GM18519 (cell line): Measurements from ENCODE around the gene DAZAP1.
"Not testable (repeated sequence)": the region's sequence is repeated elsewhere in the genome, so short reads cannot be mapped to it uniquely, and the experiment has no call there.

ENCODE experiments used
- ATAC-seq: cut with Tn5 transposase; IDR thresholded peaks from one replicate; pipeline ENCODE4 v1.9.1; 2021; ENCODE audit warnings: mild to moderate bottlenecking, moderate library complexity; ENCODE audit not compliant: unreplicated experiment, low FRiP score

DAZAP1 gene

DNA sequence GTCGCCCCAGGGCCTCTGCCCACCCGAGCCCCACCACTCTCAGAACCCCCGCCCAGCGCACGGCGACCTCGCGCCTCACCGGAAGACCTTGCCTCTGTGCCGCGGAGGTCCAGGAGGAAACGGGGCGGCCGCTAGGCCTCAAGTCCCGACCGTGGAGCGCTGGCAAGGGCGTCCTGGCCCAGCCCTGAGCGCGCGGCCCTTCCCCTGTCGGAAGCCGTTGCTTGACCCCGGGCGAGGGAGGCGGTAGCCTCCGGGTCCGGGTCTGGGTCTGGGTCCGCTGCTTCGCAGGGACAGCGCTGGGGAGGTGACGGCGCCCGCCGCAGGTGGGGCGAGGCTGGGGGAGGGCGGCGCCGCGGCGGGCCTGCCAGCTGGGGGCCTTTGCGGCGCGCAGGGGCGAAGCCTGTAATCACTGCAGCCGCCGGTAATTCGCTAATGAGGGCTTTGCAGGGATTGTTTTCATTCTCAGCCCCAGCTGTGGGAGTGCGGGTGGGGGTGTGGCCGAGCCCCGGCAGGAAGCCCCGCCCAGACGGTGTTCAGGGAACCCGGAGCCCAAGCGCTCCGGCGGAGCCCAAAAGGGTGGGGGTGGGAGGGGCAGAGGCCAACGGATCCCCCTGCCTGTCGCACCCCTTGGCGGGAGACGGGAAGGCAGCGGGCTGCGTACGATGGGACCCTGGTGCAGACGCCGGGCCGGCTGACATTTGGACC, 63.1 kb downstream of the DAZAP1 start:
- ATAC-seq: no peak

DNA sequence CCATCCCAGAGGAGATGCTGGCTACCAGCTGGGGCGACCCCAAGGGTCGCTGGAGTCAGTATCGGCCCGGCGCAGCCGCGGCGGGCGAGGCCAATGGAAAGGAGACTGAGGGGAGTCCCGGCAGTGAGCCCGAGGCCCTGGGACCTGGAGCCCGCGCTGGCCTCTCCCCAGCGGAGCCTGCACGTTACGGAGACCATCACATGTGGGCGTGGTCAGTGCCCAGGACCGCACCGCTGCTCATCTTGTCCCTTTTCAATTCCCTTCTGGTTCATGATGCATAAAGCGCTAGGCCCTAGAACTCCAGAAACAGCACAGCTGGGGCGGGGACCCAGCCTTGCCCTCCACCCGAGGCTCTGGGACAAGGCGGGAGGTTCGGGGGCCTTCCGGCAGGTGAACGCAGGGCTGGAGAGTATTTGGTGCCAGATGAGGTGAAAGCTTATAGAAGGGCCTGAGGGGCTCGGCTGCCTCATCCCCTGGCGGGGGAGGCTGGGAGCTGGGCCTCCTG, 63.7 kb downstream of the DAZAP1 start:
- no peak for ATAC-seq

DNA sequence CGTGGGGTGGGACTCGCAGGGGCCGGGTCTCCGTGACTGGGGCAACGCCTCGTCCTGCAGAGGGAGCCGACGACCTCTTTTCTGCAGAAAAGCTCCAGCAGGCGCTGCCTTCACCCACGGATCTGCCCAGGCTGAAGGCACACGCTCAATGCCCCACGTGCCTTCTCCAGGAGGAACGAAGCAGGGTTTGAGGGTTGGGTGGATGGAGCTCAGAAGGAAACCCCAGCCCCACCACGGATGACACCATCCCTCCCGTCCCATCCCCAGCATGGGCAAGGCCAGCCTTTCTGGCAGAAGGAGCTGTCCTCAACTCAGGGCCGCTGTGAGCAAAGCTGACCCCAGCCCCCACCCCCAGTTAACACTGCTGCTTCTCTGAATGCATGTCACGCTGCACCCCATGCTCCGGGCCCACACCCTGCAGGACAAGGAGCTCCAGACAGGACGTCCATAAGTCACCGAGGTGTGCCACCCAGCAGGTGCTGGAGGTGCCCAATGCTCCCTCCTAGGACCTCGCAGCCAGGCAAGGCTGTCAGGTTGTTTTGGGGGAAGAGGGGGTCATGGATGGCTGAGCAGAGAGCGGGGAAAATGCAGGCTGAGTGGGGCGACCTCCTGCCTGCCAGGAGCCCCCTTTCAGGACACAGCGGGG, 64.3 kb downstream of the DAZAP1 start:
- ATAC-seq: no peak

DNA sequence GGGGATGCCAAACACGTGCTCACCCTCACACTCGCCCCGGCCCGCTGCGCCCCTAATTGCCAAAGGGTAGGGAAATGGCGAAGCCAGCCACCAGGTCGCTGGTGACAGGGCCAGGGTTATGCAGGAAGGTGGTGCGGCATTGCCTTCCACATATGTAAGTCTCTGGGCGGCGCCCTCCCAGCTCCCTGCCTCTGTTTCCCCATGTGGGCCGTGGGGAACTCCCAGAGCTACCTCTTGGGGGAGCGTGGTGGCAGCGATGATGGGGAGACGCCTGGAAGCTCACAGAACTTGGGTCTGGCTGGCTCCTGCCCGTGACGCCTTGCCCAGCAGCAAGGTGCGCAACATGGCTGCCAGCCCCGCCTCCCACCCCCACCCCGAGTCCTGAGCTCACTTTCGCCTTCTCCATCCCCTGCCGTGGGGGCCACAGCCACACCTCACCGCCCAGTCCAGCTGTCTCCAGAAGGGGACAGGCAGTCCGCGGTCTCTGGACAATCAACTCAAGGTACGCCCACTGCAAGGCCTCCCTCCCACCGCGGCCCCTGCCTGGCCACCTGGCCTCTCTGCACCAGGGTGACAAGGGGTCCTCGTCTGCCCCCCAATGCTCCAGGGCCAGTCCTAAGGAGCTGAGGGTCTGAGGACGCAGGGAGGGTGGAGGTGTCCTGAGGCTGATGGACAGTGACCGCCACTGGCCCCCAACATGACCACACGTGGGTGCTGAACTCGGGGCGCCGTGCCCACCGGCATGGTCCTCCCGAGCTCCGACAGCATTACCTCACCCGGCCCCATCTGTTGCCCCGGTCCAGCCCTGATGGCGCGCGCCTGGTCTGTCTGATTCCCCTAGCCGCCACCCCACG, 65.1 kb downstream of the DAZAP1 start:
- no peak for ATAC-seq

DNA sequence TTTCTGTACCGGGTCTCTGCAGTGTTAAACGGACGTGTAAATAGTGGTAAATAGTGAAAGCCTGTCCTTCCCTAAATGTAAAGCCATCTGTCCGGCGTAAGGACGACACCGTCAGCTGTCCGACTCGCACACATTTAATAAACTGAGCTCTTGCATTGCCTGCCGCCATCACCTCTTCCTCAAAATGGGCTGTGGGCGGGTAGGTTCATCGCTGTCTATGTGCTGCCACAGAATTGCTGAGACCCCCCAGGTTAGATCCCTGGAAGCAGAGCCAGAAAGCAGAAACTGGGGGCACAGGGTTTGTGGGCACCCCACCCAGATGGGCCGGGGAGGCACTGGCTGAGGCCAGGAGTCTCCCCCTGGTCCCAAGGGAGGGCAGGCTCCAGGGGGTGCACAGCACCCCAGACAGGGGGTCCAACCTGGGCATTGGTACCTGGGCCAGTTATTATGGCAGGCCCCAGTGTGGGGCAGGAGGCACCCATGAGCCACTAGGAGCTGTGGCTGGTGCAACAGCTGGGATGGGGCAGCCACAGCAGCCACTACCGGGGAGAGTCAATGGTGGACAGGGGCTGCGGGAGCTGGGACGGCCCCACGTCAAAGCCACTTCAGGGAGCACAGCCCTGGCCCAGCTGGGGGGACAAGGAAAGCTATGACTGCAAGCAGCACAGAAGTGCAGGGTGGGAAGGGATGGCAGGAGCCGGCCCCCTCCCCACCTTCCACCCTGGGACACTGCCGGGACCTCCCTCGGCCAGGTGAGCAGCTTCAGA, 65.9 kb downstream of the DAZAP1 start:
- ATAC-seq: no peak

DNA sequence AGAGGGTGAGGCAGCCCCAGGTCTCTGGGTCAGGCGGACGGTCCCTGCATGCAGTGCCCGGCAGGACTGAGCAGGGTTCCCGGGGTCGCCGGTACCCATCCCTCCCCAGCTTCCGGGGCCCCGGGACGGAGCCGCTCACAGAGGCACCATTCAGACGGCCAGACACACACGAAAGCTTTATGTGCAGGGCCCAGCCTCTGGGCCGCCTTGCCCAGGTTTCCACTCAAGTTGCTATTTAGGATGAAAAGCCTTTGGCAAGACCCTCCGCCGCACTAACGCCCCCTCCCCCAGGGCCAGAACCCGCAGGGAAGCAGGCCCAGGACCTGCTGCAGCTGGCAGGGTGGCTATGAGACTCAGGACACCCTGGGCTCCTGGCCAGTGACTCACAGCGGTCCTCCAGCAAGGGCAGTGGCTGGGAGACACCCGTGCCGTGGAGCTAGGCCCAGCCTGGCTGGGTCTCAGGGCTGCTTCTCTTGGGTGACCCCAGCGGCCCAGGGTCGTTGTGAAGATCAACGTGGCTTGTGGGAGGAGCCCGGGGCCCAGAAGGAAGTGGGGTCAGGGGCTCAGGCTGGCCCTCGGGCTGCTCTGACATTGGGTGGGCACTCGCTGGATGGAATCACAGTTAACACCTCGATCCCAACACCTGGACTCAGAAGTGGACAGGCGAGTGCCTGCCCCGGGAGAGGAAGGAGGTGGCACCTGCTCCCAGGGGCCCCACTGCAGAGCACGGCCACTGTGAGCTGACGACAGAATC, 66.8 kb downstream of the DAZAP1 start:
- ATAC-seq: no peak

DNA sequence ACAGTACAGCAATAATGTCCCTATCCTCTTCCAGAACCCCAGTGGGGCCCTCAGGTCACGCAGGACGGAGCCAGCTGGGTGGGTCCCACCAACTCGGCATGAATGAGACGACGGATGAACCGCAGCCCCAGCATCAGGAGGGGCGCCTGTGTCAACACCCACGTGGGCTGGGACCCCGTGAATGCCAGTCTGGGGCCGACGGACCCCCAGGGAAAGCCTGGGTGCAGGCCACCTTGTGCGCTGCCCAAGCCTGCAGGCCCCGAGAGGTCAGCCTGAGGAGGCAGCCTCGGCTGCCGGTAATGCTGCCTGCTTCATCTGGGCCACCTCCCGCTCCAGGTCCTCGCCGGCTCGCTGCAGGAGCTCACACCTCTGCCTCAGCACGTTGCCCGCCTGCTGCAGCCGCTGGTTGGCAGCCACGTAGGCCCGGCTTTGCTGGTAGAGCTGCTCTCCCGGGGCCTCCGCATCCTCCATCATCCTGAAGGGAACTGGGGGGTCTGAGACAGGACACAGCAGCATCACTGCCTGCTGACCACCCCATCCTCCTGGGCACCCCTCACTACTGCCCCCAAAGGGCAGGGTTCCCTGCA, 67.5 kb downstream of the DAZAP1 start:
- ATAC-seq: no peak

DNA sequence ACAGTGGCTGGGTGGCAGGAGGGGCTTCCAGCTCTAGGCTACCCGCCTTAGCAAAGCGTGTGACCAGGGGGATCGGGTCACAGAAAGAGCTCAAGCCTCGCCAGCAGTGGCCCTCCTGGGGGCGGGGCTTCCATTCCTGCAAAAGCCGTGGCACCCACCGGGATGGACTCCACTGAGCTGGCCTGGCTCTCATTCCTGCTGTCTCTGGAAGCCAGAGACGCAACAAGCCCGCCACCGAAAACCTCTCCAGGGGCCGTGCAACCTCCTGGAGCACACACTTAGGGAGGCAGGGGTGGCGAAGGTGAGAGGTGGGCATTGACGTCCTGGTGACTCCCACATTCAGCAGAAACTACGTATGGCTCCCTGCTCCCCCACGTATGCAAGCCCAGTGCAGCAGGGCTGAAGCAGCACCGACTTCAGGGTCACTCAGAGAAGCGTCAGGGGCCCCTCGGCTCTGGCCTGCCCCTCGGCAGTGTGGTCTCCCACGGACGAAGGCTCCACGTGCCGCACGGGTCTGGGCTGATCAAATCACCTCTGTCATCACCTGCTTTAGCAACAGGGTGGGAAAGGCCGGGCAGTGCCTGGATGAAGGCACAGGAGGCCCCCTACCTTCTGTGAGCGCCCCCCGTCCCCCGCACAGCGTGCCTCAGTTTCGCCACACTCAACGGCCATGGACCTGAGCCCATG, 68.5 kb downstream of the DAZAP1 start:
- ATAC-seq: no peak

DNA sequence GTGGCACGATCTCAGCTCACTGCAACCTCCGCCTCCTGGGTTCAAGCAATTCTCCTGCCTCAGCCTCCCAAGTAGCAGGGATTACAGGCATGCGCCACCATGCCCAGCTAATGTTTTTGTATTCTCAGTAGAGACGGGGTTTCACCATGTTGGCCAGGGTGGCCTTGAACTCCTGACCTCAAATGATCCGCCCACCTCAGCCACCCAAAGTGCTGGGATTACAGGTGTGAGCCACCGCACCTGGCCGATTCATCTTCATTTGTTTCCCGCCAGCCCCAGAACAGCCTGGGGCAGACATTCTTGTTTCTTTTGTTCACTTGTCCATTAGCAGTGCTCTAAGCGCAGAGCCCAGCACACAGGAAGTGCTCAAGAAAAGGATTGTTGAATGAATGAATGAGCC, 69.7 kb downstream of the DAZAP1 start:
- not testable (repeated sequence) for ATAC-seq

DNA sequence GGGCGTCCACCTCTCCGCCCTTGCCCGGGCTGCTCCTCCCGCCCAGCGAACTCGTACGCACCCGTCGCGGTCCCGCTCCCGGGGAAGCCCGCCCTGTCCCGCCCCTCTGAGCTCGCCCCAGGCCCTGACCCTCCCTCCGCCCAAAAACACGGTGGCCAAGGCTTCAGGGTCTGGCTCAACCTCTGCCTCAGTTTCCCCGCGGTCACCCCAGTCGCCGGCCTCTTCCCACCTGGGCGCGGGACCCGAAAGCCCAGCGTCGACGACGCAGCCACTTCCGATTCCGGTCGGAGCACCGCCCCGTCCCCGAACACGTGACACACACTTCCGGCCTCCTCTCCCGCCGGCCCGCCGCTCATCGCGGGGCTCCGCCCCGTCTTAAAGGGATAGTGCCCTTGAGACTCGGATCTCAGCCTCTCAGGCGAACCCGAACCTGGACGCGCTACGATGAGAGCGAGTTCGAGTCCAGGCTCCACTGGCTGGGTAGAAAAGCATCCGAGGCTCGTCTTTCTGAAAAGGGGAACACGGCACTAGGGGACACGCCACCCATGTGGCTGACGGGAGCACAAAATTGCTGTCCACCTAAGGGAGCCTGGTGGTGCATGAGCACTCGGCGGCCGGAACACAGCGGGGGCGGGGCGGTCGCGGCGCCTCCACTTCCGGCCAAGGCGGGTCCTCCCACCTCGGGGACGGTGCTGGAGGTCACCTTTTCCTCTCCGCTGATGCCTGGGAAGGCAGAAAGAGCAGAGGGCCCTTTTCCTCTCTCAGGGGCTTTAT, 71.7 kb downstream of the DAZAP1 start, which contains the start of gene C19orf25:
Gene C19orf25 (minus strand): TSS at position 282 of the 774 bp plus-strand sequence. CDS start 312 bp downstream, outside the sequence.
- ATAC-seq: peak; percentile 64

DNA sequence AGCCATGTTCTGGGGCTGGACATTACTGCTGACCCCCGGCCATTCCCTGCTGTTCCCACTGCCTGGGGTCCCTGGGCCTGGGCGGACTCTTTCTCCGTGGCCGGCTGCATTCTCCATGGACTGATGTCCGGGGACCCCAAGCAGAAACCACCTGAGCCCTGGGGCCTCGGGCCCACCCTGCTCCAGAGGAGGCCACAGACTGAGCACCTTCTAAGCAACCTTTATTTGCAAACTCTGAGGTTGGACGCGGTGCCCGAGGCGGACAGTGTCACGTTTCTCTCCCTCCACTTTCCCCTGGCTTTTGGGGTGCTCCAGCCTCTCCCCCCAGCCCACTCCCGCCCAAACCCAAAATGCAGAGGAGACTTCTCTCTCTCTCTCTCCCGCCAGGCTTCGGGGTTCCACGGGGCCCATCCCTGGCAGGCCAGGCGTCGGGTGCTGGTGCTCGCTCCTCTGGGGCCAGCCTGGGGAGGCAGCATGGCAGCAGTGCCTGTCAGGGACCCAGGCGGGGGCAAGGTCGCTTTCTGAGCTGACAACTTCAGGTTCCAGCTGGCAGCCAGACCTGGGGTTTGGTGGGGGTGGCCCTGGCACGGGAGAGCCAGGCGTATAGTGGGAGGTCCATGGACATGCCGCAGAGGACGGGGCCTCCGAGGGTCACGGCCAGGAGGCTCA, 74.0 kb downstream of the DAZAP1 start:
- no peak for ATAC-seq

DNA sequence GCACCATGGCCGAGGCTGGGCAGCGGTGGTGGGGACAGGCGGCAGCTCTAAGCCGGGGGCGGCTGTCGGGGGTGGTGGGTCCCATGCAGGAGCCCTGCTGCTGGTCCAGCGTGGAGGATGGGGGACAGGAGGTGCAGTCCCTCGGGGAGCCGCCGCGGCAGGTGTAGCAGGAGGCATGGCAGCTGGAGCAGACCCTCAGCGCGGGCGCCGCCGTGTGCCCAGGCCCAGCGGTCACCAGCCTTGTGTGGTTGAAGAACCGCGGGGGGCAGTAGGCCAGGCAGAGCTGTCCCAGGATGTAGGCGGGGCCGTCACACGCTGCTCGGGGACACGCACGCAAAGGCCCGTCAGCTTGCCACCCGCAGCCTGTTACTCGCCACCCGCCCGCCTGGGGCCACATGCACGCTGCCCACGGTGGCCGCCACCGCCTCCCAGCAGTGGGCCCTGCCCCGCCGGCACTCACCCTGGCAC, 74.5 kb downstream of the DAZAP1 start:
- no peak for ATAC-seq

DNA sequence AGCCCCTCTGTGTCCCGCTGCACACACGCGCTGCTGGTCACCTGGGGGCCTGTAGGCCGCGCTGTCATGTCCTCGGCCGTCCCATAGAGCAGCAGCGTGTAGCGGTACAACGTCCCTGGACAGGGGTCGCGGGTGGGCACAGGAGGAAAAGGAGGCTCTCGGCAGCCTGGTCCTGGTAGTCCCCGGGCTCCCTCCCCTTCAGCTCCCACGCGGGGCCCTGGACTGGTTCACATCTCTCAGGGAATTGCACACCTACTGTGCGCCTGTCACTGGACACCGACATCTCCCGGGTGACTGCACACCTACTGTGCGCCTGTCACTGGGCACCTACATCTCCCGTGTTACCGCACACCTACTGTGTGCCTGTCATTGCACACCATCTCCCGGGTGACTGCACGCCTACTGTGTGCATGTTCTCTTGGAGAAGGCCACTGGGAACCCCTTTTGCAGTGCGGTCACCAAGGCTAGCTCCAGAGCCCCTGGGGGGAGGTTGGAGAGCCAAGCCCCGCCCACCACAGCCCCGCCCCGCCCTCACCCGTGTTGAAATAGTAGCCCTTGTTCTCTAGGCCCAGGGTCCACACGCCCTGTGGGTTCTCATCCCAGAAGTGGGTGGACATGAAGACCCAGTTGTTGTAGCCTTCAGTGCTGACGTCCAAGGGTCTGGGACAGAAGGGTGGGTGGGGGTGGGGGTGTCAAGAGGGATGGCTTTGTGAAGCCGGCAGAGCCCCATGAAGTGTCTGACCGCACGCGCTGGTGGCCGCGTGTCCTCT, 75.2 kb downstream of the DAZAP1 start:
- no peak for ATAC-seq

DNA sequence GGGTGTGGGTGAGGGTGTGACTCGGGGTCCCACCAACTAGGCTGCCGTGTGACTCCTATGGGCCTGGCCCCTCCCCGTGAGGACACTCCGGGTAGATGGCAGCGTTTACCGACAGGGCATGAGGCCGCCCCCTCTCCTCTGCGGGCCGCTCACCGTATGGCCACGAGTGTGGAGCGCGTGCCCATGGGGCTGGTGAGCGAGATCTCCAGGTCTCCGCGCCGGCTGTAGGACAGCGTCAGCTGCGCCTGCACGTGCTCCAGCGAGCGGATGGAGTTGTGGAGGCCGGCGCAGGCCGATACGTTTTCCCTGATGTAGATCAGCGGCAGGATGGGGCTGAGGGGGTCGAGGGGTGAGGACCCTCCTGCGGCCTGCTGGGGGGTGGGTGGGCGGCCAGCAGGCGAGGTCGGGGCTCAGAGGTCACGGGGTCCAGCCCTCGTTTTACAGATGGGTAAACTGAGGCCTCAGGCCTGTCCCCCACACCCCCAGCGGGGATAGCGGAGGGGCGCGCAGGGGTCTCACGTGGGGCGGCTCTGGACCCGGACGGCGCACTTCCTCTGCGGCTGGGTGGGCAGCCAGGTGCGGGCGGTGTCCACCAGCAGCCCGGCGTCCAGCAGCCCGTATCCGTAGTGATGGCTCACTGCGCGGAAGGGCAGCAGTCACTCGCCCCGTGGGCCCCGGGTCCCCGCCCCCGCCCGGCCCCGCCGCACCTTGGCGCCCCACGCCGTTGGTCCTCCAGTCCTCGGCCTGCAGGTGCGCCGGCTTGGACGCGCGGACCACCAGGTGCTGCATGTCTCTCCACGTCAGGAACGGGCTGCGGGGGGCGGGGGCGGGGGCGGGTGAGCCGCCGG, 76.0 kb downstream of the DAZAP1 start:
- ATAC-seq: no peak

DNA sequence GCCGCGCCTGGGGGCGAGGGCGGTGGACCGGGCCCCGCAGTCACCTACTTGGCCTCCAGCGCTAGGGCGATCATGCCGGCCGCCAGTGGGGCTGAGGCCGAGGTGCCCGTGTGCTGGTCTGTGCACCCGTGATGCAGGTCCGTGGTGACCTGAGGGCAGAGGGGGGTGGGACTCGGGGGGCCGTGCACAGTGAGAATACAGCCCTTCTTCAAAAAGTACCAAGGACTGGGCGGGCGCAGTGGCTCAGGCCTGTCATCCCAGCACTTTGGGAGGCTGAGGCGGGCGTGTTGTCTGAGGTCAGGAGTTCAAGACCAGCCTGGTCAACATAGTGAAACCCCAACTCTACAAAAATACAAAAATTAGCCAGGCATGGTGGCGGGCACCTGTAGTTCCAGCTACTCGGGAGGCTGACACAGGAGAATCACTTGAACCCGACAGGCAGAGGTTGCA, 76.6 kb downstream of the DAZAP1 start:
- no peak for ATAC-seq
